ENCODE measurements around the gene OPRPN.

Gene OPRPN

GRCh38 chr4:70399319-70399718 is 1.6 kb downstream of the OPRPN start:
- H3K4me3 ChIP-seq (ENCODE audit: low read depth, low read length) = no peak overlapping the region
- DNase-seq (ENCODE audit: low read depth, low spot score) = no peak
- no peak for TF ChIP-seq CTCF (IDR thresholded peaks at IDR 0.05; ENCODE audit: low read depth, low read length)
- in situ Hi-C loops (cut with HindIII; ENCODE audit: low sequenced_read_pairs) = no loop called here

DNA sequence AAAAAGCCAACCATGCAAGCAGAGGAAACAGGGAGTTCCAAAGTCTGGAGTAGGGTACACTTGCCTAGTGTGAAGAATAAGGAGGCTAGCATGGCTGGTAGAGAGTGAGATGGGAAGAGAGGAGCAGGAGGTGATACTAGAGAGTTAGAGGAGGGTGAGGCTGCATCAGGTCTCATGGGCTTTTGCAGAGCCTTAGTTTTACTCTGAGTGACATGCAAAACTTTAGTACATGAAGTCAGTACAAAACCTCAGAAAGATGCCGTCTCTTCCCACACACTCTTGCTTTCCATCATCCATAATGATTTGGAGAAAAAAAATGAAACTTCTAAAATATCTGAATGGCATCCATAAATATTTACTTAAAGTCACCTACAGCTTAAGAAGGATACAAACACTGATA is 5.0 kb downstream of the OPRPN start:
- TF ChIP-seq CTCF (IDR thresholded peaks at IDR 0.05; ENCODE audit: low read depth, low read length) = no peak
- in situ Hi-C loops (cut with HindIII; ENCODE audit: low sequenced_read_pairs) = no loop called here
- H3K4me3 ChIP-seq (ENCODE audit: low read depth, low read length) = no peak overlapping the region
- no peak for DNase-seq (ENCODE audit: low read depth, low spot score)

GRCh38 chr4:70405765-70406164 is 8.0 kb downstream of the OPRPN start:
- in situ Hi-C loops (cut with HindIII; ENCODE audit: low sequenced_read_pairs) = no loop called here
- no peak for TF ChIP-seq CTCF (IDR thresholded peaks at IDR 0.05; ENCODE audit: low read depth, low read length)
- no peak for DNase-seq (ENCODE audit: low read depth, low spot score)

GRCh38 chr4:70425306-70425705 is 27.6 kb downstream of the OPRPN start:
- H3K4me3 ChIP-seq (ENCODE audit: low read depth, low read length) = no peak overlapping the region
- in situ Hi-C loops (cut with HindIII; ENCODE audit: low sequenced_read_pairs) = no loop called here
- no peak for TF ChIP-seq CTCF (IDR thresholded peaks at IDR 0.05; ENCODE audit: low read depth, low read length)
- DNase-seq (ENCODE audit: low read depth, low spot score) = no peak

More at GRCh38 chr4:70405765-70406164, 8.0 kb downstream of the OPRPN start:
- H3K4me3 ChIP-seq (ENCODE audit: low read depth, low read length) = no peak overlapping the region

DNA sequence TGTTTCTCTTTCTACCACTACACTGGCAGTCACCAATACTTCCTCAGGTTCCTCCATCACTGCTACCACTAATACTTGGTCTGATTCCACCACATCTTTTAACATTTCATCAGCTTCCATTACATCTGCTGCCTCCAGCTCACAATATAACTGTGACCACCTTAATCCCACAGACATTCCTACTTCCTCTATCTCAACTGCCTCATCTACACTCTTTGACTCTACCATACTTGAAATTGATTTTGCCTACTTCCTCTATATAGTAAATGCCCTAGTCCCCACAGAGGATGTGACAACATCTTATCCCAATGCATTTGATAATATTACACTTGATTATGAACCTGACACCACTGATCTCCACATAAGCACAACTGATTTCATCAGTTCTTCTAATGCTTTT is 29.0 kb downstream of the OPRPN start:
- DNase-seq (ENCODE audit: low read depth, low spot score) = no peak
- in situ Hi-C loops (cut with HindIII; ENCODE audit: low sequenced_read_pairs) = no loop called here
- no peak overlapping the region for H3K4me3 ChIP-seq (ENCODE audit: low read depth, low read length)
- no peak for TF ChIP-seq CTCF (IDR thresholded peaks at IDR 0.05; ENCODE audit: low read depth, low read length)

GRCh38 chr4:70437197-70437596 is 39.5 kb downstream of the OPRPN start:
- H3K4me3 ChIP-seq (ENCODE audit: low read depth, low read length) = no peak overlapping the region
- DNase-seq (ENCODE audit: low read depth, low spot score) = no peak
- in situ Hi-C loops (cut with HindIII; ENCODE audit: low sequenced_read_pairs) = no loop called here
- no peak for TF ChIP-seq CTCF (IDR thresholded peaks at IDR 0.05; ENCODE audit: low read depth, low read length)

DNA sequence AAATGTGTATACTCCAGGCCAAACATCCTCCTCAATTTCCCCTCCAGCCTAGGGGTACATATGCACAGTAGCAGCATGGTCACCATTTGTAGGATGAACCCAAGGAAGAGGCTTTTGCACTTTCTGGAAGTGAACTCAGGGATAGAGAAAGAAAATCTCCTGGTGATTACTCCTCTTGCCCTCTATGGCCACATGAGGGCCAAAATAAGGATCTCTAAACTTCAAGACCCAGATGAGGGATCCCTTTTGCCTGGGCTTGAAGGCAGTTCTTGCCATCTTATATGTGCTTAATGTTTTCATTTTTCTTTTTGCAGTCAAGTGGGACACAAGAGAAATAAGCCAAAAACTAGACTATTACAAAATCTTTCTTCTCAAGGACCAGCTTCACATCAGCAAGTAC is 44.7 kb downstream of the OPRPN start:
- no peak overlapping the region for H3K4me3 ChIP-seq (ENCODE audit: low read depth, low read length)
- in situ Hi-C loops (cut with HindIII; ENCODE audit: low sequenced_read_pairs) = no loop called here
- TF ChIP-seq CTCF (IDR thresholded peaks at IDR 0.05; ENCODE audit: low read depth, low read length) = no peak
- DNase-seq (ENCODE audit: low read depth, low spot score) = no peak
